NT2/D1 (cell line): ENCODE measurements around the gene DNAJC4.

Source experiments
- SUZ12 ChIP-seq: IDR thresholded peaks from 2 replicates; pipeline ENCODE4 v1.6.1; 2011; ENCODE audit not compliant: insufficient read length, insufficient read depth; ENCODE audit errors: extremely low read depth
- YY1 ChIP-seq: IDR thresholded peaks from 2 replicates; pipeline ENCODE4 v1.6.1; 2011; ENCODE audit not compliant: insufficient read length, insufficient read depth

DNA sequence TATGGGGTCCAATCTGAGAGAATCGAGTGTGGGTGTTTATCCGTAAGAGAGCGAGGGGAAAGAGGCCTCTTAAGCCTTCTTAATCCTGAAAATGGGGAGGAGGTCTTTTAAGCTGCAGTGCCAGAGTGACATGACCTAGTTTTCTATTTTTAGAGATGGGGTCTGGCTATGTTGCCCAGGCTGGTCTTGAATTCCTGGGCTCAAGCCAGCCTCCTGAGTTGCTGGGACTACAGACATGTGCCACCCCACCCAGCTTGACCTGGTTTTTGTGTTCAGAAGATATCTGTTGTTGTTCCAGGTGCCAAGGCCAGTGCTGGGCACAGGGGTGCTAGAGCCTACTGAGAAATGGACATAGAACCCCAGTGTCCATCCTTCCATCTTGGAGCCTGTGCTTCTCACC lies 52.7 kb downstream of the DNAJC4 start:
- TF ChIP-seq YY1 (no peak), SUZ12 (no peak)
